DOHH2 (cell line): ENCODE data around the gene SBF1.
A peak's percentile ranks its signal among the peaks of the same experiment; 100 is the strongest.

Source experiments
- H3F3A ChIP-seq: fragments of 200-600 bp; sonication (generic), shearing (Covaris generic); 2 replicates; pipeline ENCODE4 v1.6.0; 2016; ENCODE audit warnings: antibody characterized with exemption, mild to moderate bottlenecking; ENCODE audit not compliant: control insufficient read depth, insufficient read depth
- H3K27ac ChIP-seq: fragments of 200-600 bp; sonication (generic); 2 replicates; pipeline ENCODE4 v1.5.1; 2014; ENCODE audit warnings: low read depth, mild to moderate bottlenecking, low read length, moderate library complexity
- H3K27me3 ChIP-seq: fragments of 200-600 bp; sonication (generic); 2 replicates; pipeline ENCODE4 v1.6.1; 2014; ENCODE audit warnings: mild to moderate bottlenecking, low read length, mixed read lengths; ENCODE audit not compliant: control insufficient read depth
- H3K36me3 ChIP-seq: fragments of 200-600 bp; sonication (generic); 2 replicates; pipeline ENCODE4 v1.6.1; 2014; ENCODE audit warnings: mild to moderate bottlenecking, low read length, moderate library complexity, mixed read lengths; ENCODE audit not compliant: control insufficient read depth
- H3K4me1 ChIP-seq: fragments of 200-600 bp; sonication (generic); 2 replicates; pipeline ENCODE4 v1.6.1; 2014; ENCODE audit warnings: mild to moderate bottlenecking, low read length, mixed read lengths; ENCODE audit not compliant: control insufficient read depth
- H3K4me2 ChIP-seq: fragments of 200-600 bp; sonication (generic); 2 replicates; pipeline ENCODE4 v1.6.0; 2014; ENCODE audit warnings: mild to moderate bottlenecking, low read length, moderate library complexity
- H3K4me3 ChIP-seq: fragments of 200-600 bp; sonication (generic); 2 replicates; pipeline ENCODE4 v1.5.1; 2014; ENCODE audit warnings: mild to moderate bottlenecking, low read length, mixed read lengths
- H3K79me2 ChIP-seq: fragments of 200-600 bp; sonication (generic); 2 replicates; pipeline ENCODE4 v1.6.1; 2014; ENCODE audit warnings: mild to moderate bottlenecking, low read length, mixed read lengths; ENCODE audit not compliant: control insufficient read depth
- H3K9me2 ChIP-seq: fragments of 200-600 bp; sonication (generic); replicated peaks from 2 replicates; pipeline ENCODE4 v1.6.1; 2014; ENCODE audit warnings: mild to moderate bottlenecking, low read length, mixed read lengths; ENCODE audit not compliant: control insufficient read depth
- H3K9me3 ChIP-seq: fragments of 200-600 bp; sonication (generic); 2 replicates; pipeline ENCODE4 v1.6.1; 2014; ENCODE audit warnings: antibody characterized with exemption, low read length, mixed read lengths; ENCODE audit not compliant: control insufficient read depth, insufficient read depth
- H4K20me1 ChIP-seq: fragments of 200-600 bp; sonication (generic); 2 replicates; pipeline ENCODE4 v1.6.0; 2014; ENCODE audit warnings: low read depth, mild to moderate bottlenecking, antibody characterized with exemption, low read length, moderate library complexity; ENCODE audit not compliant: control insufficient read depth, insufficient read depth
- EZH2phosphoT487 ChIP-seq: fragments of 200-600 bp; sonication (generic); IDR thresholded peaks from 2 replicates; pipeline ENCODE4 v1.6.1; 2017; ENCODE audit warnings: borderline replicate concordance, mild to moderate bottlenecking, antibody characterized with exemption, low read length, moderate library complexity, mixed read lengths
- TF ChIP-seq, protein P1 (sequence below): fragments of 200-600 bp; sonication (generic); IDR thresholded peaks from one replicate; pipeline ENCODE4 v1.5.1; 2014; ENCODE audit warnings: antibody characterized with exemption, mild to moderate bottlenecking, low read depth, low read length; ENCODE audit not compliant: poor library complexity, severe bottlenecking

SBF1 gene

DNA sequence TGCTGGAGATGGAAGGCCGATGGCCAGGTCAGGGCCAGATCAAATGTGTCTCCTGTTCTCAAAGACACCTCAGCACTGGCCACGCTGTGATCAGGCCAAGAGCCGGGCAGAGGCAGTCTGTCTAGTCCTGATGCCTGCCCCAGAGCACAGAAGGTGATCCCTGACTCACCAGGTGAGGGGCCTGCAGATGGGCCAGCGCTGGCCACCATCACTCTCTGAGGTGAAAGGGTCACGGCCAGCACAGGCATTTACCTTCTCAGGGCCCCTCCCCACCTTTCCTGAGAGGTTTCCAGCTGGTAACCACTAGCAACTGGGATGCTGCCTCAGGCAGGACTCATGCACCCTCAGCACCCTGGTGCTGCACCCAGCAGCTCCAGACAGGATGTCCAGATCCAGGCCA is 2.9 kb downstream of the SBF1 start:
- no peaks in the 10 kb centered on the region for H4K20me1 ChIP-seq
- H3K27ac ChIP-seq: peak overlapping the region; percentile 100
- H3K36me3 ChIP-seq: peaks cover 61% of the 10 kb centered on the region
- TF ChIP-seq, protein P1, sequence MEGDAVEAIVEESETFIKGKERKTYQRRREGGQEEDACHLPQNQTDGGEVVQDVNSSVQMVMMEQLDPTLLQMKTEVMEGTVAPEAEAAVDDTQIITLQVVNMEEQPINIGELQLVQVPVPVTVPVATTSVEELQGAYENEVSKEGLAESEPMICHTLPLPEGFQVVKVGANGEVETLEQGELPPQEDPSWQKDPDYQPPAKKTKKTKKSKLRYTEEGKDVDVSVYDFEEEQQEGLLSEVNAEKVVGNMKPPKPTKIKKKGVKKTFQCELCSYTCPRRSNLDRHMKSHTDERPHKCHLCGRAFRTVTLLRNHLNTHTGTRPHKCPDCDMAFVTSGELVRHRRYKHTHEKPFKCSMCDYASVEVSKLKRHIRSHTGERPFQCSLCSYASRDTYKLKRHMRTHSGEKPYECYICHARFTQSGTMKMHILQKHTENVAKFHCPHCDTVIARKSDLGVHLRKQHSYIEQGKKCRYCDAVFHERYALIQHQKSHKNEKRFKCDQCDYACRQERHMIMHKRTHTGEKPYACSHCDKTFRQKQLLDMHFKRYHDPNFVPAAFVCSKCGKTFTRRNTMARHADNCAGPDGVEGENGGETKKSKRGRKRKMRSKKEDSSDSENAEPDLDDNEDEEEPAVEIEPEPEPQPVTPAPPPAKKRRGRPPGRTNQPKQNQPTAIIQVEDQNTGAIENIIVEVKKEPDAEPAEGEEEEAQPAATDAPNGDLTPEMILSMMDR: no peak
- no peak for TF ChIP-seq EZH2phosphoT487
- no peaks in the 10 kb centered on the region for H3K27me3 ChIP-seq
- H3K9me2 ChIP-seq: no peaks in the 10 kb centered on the region
- peaks cover 67% of the 10 kb centered on the region for H3K4me1 ChIP-seq
- peaks cover 64% of the 10 kb centered on the region for H3K79me2 ChIP-seq
- peak overlapping the region; percentile 97 for H3K4me2 ChIP-seq
- H3K4me3 ChIP-seq: peak overlapping the region; percentile 82
- peaks cover 18% of the 10 kb centered on the region for H3F3A ChIP-seq
- H3K9me3 ChIP-seq: no peaks in the 10 kb centered on the region

DNA sequence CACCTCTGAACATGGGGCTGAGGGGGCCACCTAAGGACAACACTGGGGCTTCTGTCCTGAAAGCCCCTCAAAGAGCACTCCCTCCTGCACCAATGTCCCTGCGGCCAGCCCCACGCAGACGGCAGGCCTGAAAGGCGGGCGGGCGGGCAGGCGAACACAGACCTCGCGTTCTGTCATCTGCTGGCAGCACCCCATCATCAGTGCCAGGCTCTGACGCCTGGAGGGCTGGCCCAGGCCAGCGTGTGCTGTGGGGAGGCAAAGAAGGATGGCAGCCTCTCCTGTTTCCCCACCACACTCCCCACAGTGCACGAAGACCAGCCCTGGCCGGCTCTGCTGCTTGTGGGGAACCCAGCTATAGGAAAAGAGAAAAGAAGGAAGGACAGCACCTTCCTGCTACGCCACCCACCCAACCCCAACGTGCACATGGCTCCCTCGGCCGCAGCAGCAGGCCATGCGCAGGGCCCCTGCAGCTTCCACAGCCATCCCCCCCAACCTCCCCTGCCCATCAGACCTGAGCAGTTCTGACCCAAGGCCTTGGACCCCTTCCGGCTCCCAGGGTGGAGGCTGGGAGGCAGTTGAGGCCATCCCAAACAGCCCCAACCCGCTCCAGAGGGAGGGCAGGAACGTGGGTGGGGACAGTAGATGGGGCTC is 3.5 kb downstream of the SBF1 start:
- Histone ChIP-seq H3K27me3 (no peaks in the 10 kb centered on the region), H3K36me3 (peaks cover 68% of the 10 kb centered on the region), H3K79me2 (peaks cover 70% of the 10 kb centered on the region), H3K4me1 (peaks cover 67% of the 10 kb centered on the region), H4K20me1 (no peaks in the 10 kb centered on the region), H3F3A (peaks cover 18% of the 10 kb centered on the region), H3K9me3 (no peaks in the 10 kb centered on the region), H3K9me2 (no peaks in the 10 kb centered on the region), H3K4me2 (peak overlapping the region; percentile 97), H3K4me3 (peak overlapping the region; percentile 82), H3K27ac (peak overlapping the region; percentile 100)
- TF ChIP-seq, protein P1: no peak
- no peak for TF ChIP-seq EZH2phosphoT487

DNA sequence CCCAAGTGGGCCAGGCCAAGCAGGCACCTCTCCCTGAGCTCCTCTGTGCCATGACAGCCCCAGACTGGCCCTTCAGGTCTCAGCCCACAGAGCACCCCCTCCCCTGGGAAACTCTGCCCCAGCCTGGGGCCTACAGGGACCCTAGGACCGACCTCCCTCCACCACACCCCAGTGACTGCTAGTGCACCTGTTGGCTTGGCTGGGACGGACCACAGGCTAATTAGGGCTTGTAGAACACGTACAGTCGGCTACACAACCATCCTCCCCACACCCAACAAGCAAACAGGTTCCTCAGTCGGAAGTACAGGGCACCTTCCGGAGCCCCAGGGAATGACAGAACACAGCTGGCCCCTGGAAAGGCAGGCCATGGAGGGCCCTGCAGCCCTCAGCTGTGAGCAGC is 4.3 kb downstream of the SBF1 start:
- Histone ChIP-seq H3K27me3 (no peaks in the 10 kb centered on the region), H3K79me2 (peaks cover 78% of the 10 kb centered on the region), H3K4me1 (peaks cover 64% of the 10 kb centered on the region), H3K27ac (peak overlapping the region; percentile 100), H4K20me1 (no peaks in the 10 kb centered on the region), H3F3A (peaks cover 18% of the 10 kb centered on the region), H3K4me2 (peak overlapping the region; percentile 97), H3K9me3 (no peaks in the 10 kb centered on the region), H3K4me3 (peak overlapping the region; percentile 82), H3K9me2 (no peaks in the 10 kb centered on the region), H3K36me3 (peaks cover 76% of the 10 kb centered on the region)
- TF ChIP-seq, protein P1: no peak
- TF ChIP-seq EZH2phosphoT487: no peak
